ENCODE measurements around the gene ISOC1. TPM values are rescaled to one million over a fixed set of nuclear protein-coding genes. Genes with fewer than 3 reads are reported as not detected.

The ISOC1 gene
- polyA plus RNA-seq, 1 experiment, result 28.0 TPM

GRCh38 chr5:129082225-129083136, 12.1 kb upstream of the ISOC1 start:
- peaks cover 4% of the 10 kb centered on the region for H3K27me3 ChIP-seq (ENCODE audit: control insufficient read depth, insufficient read depth, low read length)
- TF ChIP-seq CTCF (IDR thresholded peaks at IDR 0.05; ENCODE audit: low read depth, low read length), result no peak
- ChIA-PET CTCF (no interaction called here), POLR2A (no interaction called here)
- H3K9me3 ChIP-seq (ENCODE audit: control insufficient read depth, insufficient read depth, low read length), result no peaks in the 10 kb centered on the region
- H3K4me3 ChIP-seq (ENCODE audit: low read depth, low read length), result no peak overlapping the region
- DNase-seq (ENCODE audit: low read depth, low spot score), result no peak
- no peak overlapping the region for H3K27ac ChIP-seq (ENCODE audit: low read depth, low read length)

- ChIA-PET POLR2A (interaction anchor here (0.8 to 1.5 kb wide), 3 partner anchors 8 to 28 kb away, joined by 3 to 5 read pairs (median 4); no protein-coding TSS in a partner anchor), CTCF (interaction anchor here (0.6 to 3.4 kb wide), 5 partner anchors 10 to 189 kb away, joined by 3 to 19 read pairs (median 5); no protein-coding TSS in a partner anchor)
- TF ChIP-seq CTCF (IDR thresholded peaks at IDR 0.05; ENCODE audit: low read depth, low read length), result no peak
- Histone ChIP-seq H3K9me3 (ENCODE audit: control insufficient read depth, insufficient read depth, low read length) (no peaks in the 10 kb centered on the region), H3K27ac (ENCODE audit: low read depth, low read length) (peak overlapping the region; percentile 71), H3K4me3 (ENCODE audit: low read depth, low read length) (peak overlapping the region; percentile 98), H3K27me3 (ENCODE audit: control insufficient read depth, insufficient read depth, low read length) (peaks cover 4% of the 10 kb centered on the region)
- peak; percentile 16 for DNase-seq (ENCODE audit: low read depth, low spot score)
These were observed 663 bp downstream of the ISOC1 start for GRCh38 chr5:129094924-129095899.

- no peak for TF ChIP-seq CTCF (IDR thresholded peaks at IDR 0.05; ENCODE audit: low read depth, low read length)
- H3K4me3 ChIP-seq (ENCODE audit: low read depth, low read length), result no peak overlapping the region
- no peak for DNase-seq (ENCODE audit: low read depth, low spot score)
- no peaks in the 10 kb centered on the region for H3K27me3 ChIP-seq (ENCODE audit: control insufficient read depth, insufficient read depth, low read length)
- POLR2A ChIA-PET, result no interaction called here
- no peak overlapping the region for H3K27ac ChIP-seq (ENCODE audit: low read depth, low read length)
- CTCF ChIA-PET, result interaction anchor here (1.3 to 3.4 kb wide), 3 partner anchors 18 to 191 kb away, joined by 5 to 19 read pairs (median 7); no protein-coding TSS in a partner anchor
- no peaks in the 10 kb centered on the region for H3K9me3 ChIP-seq (ENCODE audit: control insufficient read depth, insufficient read depth, low read length)
These were observed 1.9 kb downstream of the ISOC1 start for GRCh38 chr5:129096382-129096991.

GRCh38 chr5:129097498-129098296, 3.1 kb downstream of the ISOC1 start:
- no peak for DNase-seq (ENCODE audit: low read depth, low spot score)
- Histone ChIP-seq H3K9me3 (ENCODE audit: control insufficient read depth, insufficient read depth, low read length) (no peaks in the 10 kb centered on the region), H3K4me3 (ENCODE audit: low read depth, low read length) (no peak overlapping the region), H3K27me3 (ENCODE audit: control insufficient read depth, insufficient read depth, low read length) (no peaks in the 10 kb centered on the region), H3K27ac (ENCODE audit: low read depth, low read length) (no peak overlapping the region)
- TF ChIP-seq CTCF (IDR thresholded peaks at IDR 0.05; ENCODE audit: low read depth, low read length), result no peak
- ChIA-PET CTCF (no interaction called here), POLR2A (no interaction called here)
